SK-N-SH treated with all-trans-retinoic acid at 6 μM for 48 hours (cell line): ENCODE results near the gene PLD5.

Experiments used
- ISL1 ChIP-seq: fragments of 250-450 bp; sonication (Bioruptor Pico); IDR thresholded peaks from 2 replicates; pipeline ENCODE4 v2.1.2; 2022; ENCODE audit warnings: mild to moderate bottlenecking, moderate library complexity
- ZFP3 ChIP-seq: fragments of 250-450 bp; sonication (Bioruptor Pico); IDR thresholded peaks from 2 replicates; pipeline ENCODE4 v1.5.0; 2020; ENCODE audit warnings: mild to moderate bottlenecking, moderate library complexity
- ZFP30 ChIP-seq: fragments of 450-650 bp; formaldehyde crosslinking; IDR thresholded peaks from 2 replicates; pipeline ENCODE4 v1.5.0; 2022; ENCODE audit warnings: mild to moderate bottlenecking, moderate library complexity
- TF ChIP-seq, protein P1 (sequence below): fragments of 250-450 bp; sonication (Bioruptor Pico); IDR thresholded peaks from 2 replicates; pipeline ENCODE4 v1.8.0; 2020; ENCODE audit warnings: mild to moderate bottlenecking, moderate library complexity, borderline replicate concordance
- TF ChIP-seq, protein P2 (sequence below): fragments of 250-450 bp; sonication (Bioruptor Pico); IDR thresholded peaks from 2 replicates; pipeline ENCODE4 v1.5.1; 2021; ENCODE audit warnings: mild to moderate bottlenecking, moderate library complexity

DNA sequence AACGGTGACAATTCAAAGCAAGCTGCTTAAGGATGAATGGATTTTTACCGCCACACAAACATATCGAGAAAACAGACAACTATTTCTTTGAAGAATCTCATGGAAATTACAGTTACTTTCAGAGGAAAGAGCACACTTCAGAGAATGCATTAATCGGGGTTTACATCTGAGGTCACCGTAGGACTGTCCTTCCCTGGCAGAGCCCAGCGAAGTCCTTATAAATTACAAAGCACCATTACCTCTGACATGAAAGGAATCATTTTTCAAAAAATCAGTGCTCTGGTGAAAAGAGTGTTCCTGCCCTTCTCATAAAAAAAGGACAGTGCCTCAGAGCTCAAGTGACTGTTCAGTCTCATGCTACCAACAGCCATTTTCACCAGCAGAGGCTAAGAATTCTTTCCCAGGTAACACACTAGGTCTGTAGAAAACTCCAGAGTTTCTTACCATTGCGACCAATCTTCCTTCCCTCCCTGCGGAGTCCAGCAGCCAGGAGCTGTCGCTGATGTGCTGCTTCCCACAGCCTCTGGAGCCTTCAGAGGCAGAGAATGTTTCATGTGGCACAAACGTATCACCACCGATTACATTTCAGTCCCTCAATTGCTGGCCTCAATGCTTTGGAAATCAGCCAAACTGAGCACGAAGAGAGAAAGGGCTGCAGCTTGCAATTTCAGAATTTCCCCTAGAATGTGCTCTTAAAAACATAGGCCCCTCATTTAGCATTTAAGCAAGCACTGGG, 75.4 kb downstream of the PLD5 start:
- TF ChIP-seq ZFP3 (CRISPR knock-in tag) (no peak), ISL1 (CRISPR knock-in tag) (no peak), ZFP30 (CRISPR knock-in tag) (no peak)
- TF ChIP-seq, protein P1, sequence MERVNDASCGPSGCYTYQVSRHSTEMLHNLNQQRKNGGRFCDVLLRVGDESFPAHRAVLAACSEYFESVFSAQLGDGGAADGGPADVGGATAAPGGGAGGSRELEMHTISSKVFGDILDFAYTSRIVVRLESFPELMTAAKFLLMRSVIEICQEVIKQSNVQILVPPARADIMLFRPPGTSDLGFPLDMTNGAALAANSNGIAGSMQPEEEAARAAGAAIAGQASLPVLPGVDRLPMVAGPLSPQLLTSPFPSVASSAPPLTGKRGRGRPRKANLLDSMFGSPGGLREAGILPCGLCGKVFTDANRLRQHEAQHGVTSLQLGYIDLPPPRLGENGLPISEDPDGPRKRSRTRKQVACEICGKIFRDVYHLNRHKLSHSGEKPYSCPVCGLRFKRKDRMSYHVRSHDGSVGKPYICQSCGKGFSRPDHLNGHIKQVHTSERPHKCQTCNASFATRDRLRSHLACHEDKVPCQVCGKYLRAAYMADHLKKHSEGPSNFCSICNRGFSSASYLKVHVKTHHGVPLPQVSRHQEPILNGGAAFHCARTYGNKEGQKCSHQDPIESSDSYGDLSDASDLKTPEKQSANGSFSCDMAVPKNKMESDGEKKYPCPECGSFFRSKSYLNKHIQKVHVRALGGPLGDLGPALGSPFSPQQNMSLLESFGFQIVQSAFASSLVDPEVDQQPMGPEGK = no peak
- TF ChIP-seq, protein P2, sequence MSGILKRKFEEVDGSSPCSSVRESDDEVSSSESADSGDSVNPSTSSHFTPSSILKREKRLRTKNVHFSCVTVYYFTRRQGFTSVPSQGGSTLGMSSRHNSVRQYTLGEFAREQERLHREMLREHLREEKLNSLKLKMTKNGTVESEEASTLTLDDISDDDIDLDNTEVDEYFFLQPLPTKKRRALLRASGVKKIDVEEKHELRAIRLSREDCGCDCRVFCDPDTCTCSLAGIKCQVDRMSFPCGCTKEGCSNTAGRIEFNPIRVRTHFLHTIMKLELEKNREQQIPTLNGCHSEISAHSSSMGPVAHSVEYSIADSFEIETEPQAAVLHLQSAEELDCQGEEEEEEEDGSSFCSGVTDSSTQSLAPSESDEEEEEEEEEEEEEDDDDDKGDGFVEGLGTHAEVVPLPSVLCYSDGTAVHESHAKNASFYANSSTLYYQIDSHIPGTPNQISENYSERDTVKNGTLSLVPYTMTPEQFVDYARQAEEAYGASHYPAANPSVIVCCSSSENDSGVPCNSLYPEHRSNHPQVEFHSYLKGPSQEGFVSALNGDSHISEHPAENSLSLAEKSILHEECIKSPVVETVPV = no peak
